Measurements from ENCODE around the gene P2RY12.

The P2RY12 gene

DNA sequence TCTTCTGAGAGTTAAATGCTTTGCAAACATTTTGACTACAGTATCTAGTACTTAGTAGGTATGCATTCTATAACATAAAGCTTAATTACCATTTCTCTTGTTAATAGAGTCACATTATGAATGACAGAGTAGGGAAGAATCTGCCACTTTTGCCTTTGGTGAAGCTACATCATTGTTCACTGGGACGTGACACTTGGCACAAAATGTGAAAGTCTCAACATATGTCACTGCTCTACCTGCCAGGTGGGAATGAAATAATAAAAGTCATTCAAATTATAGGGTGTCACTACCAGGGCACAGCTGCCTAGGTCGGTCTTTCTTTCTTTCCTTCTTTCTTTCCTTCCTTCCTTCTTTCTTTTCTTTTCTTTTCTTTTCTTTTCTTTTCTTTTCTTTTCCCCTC, 85.5 kb downstream of the P2RY12 start:
- TF ChIP-seq, protein P1, sequence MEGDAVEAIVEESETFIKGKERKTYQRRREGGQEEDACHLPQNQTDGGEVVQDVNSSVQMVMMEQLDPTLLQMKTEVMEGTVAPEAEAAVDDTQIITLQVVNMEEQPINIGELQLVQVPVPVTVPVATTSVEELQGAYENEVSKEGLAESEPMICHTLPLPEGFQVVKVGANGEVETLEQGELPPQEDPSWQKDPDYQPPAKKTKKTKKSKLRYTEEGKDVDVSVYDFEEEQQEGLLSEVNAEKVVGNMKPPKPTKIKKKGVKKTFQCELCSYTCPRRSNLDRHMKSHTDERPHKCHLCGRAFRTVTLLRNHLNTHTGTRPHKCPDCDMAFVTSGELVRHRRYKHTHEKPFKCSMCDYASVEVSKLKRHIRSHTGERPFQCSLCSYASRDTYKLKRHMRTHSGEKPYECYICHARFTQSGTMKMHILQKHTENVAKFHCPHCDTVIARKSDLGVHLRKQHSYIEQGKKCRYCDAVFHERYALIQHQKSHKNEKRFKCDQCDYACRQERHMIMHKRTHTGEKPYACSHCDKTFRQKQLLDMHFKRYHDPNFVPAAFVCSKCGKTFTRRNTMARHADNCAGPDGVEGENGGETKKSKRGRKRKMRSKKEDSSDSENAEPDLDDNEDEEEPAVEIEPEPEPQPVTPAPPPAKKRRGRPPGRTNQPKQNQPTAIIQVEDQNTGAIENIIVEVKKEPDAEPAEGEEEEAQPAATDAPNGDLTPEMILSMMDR (IDR thresholded peaks at IDR 0.05; ENCODE audit: control extremely low read depth, extremely low read depth, low read depth, missing control alignments) = no peak
- no peak for DNase-seq (ENCODE audit: extremely low spot score)
- ChIA-PET POLR2A (no interaction called here), CTCF (interaction anchor here (1.2 to 1.7 kb wide), 7 partner anchors 10 to 131 kb away, joined by 3 to 6 read pairs (median 3); no protein-coding TSS in a partner anchor)

DNA sequence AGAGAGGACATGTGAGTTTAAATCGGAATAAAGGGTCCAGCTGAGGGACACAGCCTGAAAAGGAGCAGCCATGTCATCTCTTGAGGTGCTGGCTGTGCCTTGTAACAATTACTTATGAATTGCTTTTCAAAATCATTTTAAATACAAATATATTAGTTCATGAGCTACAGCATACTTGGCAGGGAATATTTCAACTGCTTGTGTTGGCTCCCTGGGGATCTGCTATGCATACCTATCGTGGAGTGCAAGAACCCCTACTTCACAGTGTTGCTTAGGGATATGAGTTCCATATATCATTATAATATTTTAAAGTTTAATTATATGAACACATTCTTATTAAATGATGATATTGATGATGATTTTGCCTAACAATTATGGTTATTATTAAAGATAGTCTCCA, 87.1 kb downstream of the P2RY12 start:
- TF ChIP-seq, protein P1 (IDR thresholded peaks at IDR 0.05; ENCODE audit: control extremely low read depth, extremely low read depth, low read depth, missing control alignments) = no peak
- ChIA-PET CTCF (no interaction called here), POLR2A (no interaction called here)
- DNase-seq (ENCODE audit: extremely low spot score) = no peak

DNA sequence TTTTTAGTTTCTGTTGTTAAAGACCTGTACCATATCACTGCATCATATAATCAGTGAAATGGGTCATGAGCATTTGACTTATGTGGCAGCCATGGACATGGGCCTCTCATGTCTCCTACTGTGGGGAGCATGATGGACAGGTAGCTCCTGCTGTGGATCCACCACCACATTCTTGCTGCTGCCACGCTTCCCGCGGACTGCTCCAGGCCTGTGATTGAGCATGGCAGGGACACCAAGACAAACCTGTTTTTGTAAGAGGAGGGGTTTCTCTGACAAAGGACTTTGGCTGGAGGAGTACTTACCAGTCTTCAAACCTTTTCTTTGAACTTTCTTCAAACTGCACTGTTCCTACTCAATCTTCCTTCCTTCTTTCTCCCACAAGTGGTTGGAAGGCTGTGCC, 88.3 kb downstream of the P2RY12 start:
- ChIA-PET CTCF (no interaction called here), POLR2A (no interaction called here)
- TF ChIP-seq, protein P1 (IDR thresholded peaks at IDR 0.05; ENCODE audit: control extremely low read depth, extremely low read depth, low read depth, missing control alignments) = no peak
- DNase-seq (ENCODE audit: extremely low spot score) = no peak

GRCh38 chr3:151293127-151293526, 91.4 kb downstream of the P2RY12 start:
- ChIA-PET CTCF (interaction anchor here (0.8 to 2.0 kb wide), 4 partner anchors 15 to 125 kb away, joined by 3 to 11 read pairs (median 5); partner anchors contain the start of gene P2RY14), POLR2A (no interaction called here)
- DNase-seq (ENCODE audit: extremely low spot score) = no peak
- TF ChIP-seq, protein P1 (IDR thresholded peaks at IDR 0.05; ENCODE audit: control extremely low read depth, extremely low read depth, low read depth, missing control alignments) = no peak

DNA sequence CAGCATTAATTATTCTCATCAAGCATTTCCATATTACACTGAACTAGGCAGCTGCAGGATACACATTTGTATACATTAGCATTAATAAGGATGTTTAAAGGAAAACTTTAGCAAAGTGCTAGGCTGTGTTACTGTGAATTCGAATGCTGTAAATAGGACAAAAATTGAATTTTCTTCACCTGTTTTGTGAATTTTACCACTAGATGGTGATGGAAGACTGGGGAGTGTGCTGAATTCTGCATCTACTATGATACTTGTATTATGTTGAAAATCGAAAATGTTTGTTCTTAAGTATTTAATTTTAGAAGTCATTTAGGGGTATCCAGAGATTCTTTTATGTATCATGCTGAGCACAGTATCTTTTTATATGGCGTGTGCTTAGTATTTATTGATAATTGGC, 93.9 kb downstream of the P2RY12 start:
- peak; percentile 13 for DNase-seq (ENCODE audit: extremely low spot score)
- ChIA-PET CTCF (no interaction called here), POLR2A (no interaction called here)
- TF ChIP-seq, protein P1 (IDR thresholded peaks at IDR 0.05; ENCODE audit: control extremely low read depth, extremely low read depth, low read depth, missing control alignments) = peak; percentile 27

DNA sequence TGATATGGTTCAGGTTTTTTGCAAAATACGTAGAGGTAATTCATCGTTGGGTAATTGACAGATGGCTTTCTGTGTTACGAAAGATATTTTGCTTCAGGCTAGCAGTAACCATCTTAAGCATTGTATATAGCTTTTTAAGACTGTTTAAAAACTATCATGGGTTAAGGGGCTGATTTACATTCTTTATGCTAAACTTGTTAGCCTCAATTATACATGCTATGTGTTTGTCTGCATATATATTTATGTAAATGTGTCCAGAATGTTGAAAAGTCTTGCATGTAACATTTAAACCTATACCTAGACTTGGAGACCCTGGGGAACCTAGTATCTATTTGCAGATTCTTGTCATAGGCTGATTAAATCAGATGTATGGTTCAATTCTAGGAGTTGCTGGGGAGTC, 95.1 kb downstream of the P2RY12 start:
- CTCF ChIA-PET = interaction anchor here (1.2 to 5.7 kb wide), 7 partner anchors 10 to 549 kb away, joined by 3 to 33 read pairs (median 4); no protein-coding TSS in a partner anchor
- POLR2A ChIA-PET = no interaction called here
- no peak for DNase-seq (ENCODE audit: extremely low spot score)
- TF ChIP-seq, protein P1 (IDR thresholded peaks at IDR 0.05; ENCODE audit: control extremely low read depth, extremely low read depth, low read depth, missing control alignments) = no peak
